ENCODE results near the gene IFNA21. TPM values are rescaled to one million over a fixed set of nuclear protein-coding genes. Genes with fewer than 3 reads are reported as not detected.

IFNA21 gene
- total and polyA plus RNA-seq, 4 donors, result not detected

DNA sequence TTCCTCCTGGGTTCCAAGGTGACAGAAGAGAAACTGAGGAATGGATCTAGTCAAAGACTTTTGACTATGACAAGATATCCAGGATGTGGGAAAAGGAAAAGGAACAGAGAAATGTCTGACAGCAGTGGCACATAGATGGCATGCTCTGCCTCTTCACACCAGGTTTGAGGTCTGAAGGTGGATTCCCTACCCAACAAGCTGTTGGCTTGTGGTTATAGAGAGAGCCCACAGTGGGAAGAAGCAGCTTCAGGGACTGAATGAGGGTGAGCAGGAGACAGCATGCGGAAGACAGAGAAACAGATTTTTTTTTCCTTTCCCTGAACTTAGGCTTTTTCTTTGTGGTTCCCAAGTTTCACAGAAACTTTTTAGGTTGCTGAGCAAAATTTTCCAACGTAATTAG lies 45.4 kb downstream of the IFNA21 start:
- WGBS, result 84% methylated on average over 2 of the region's 2 CpGs
- Histone ChIP-seq H3K4me3 (ENCODE audit: low read depth in 1 of 3, low read length in 3 of 3) (no peak overlapping the region), H3K36me3 (ENCODE audit: control insufficient read depth in 4 of 4, insufficient read depth in 3 of 4, low read depth in 1 of 4, low read length in 3 of 4) (no peaks in the 10 kb centered on the region), H3K9me3 (ENCODE audit: control insufficient read depth in 4 of 4, low read length in 3 of 4) (no peaks in the 10 kb centered on the region), H3K4me1 (ENCODE audit: control insufficient read depth in 4 of 4, insufficient read depth in 4 of 4, low read length in 3 of 4) (no peaks in the 10 kb centered on the region), H3K9ac (ENCODE audit: low read depth in 1 of 2, low read length in 2 of 2) (no peak overlapping the region), H3K27ac (ENCODE audit: low read depth in 1 of 2, low read length in 2 of 2) (no peak overlapping the region), H3K27me3 (ENCODE audit: control insufficient read depth in 4 of 4, insufficient read depth in 4 of 4, low read length in 3 of 4) (no peaks in the 10 kb centered on the region)
- no peak for DNase-seq (ENCODE audit: low spot score)
- TF ChIP-seq CTCF (IDR thresholded peaks at IDR 0.05; ENCODE audit: low read depth, low read length, missing input control), result no peak
- TF ChIP-seq HNF4G (IDR thresholded peaks at IDR 0.05), result no peak
- no peak for TF ChIP-seq EGR1 (IDR thresholded peaks at IDR 0.05; ENCODE audit: low read depth in 2 of 2)
- TF ChIP-seq, protein P1, sequence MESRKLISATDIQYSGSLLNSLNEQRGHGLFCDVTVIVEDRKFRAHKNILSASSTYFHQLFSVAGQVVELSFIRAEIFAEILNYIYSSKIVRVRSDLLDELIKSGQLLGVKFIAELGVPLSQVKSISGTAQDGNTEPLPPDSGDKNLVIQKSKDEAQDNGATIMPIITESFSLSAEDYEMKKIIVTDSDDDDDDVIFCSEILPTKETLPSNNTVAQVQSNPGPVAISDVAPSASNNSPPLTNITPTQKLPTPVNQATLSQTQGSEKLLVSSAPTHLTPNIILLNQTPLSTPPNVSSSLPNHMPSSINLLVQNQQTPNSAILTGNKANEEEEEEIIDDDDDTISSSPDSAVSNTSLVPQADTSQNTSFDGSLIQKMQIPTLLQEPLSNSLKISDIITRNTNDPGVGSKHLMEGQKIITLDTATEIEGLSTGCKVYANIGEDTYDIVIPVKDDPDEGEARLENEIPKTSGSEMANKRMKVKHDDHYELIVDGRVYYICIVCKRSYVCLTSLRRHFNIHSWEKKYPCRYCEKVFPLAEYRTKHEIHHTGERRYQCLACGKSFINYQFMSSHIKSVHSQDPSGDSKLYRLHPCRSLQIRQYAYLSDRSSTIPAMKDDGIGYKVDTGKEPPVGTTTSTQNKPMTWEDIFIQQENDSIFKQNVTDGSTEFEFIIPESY (IDR thresholded peaks at IDR 0.05), result no peak
- no peak for TF ChIP-seq TAF1 (conservative IDR thresholded peaks at IDR 0.05)
- no peak for TF ChIP-seq ATF3 (IDR thresholded peaks at IDR 0.05)
- TF ChIP-seq RAD21 (IDR thresholded peaks at IDR 0.05), result no peak
- no peak for TF ChIP-seq FOXA2 (IDR thresholded peaks at IDR 0.05)

- Histone ChIP-seq H3K9me3 (ENCODE audit: control insufficient read depth in 4 of 4, low read length in 3 of 4) (no peaks in the 10 kb centered on the region), H3K27ac (ENCODE audit: low read depth in 1 of 2, low read length in 2 of 2) (no peak overlapping the region), H3K36me3 (ENCODE audit: control insufficient read depth in 4 of 4, insufficient read depth in 3 of 4, low read depth in 1 of 4, low read length in 3 of 4) (no peaks in the 10 kb centered on the region), H3K4me3 (ENCODE audit: low read depth in 1 of 3, low read length in 3 of 3) (no peak overlapping the region), H3K4me1 (ENCODE audit: control insufficient read depth in 4 of 4, insufficient read depth in 4 of 4, low read length in 3 of 4) (no peaks in the 10 kb centered on the region), H3K9ac (ENCODE audit: low read depth in 1 of 2, low read length in 2 of 2) (no peak overlapping the region), H3K27me3 (ENCODE audit: control insufficient read depth in 4 of 4, insufficient read depth in 4 of 4, low read length in 3 of 4) (no peaks in the 10 kb centered on the region)
- TF ChIP-seq HNF4G (IDR thresholded peaks at IDR 0.05), result no peak
- TF ChIP-seq CTCF (IDR thresholded peaks at IDR 0.05; ENCODE audit: low read depth, low read length, missing input control), result no peak
- TF ChIP-seq GABPA (IDR thresholded peaks at IDR 0.05 in 1 of 2, conservative IDR thresholded peaks at IDR 0.05 in 1 of 2), result no peak
- no peak for TF ChIP-seq FOXA1 (IDR thresholded peaks at IDR 0.05)
- TF ChIP-seq YY1 (IDR thresholded peaks at IDR 0.05), result no peak
- TF ChIP-seq RAD21 (IDR thresholded peaks at IDR 0.05), result no peak
- no peak for TF ChIP-seq FOXA2 (IDR thresholded peaks at IDR 0.05)
- no peak for TF ChIP-seq REST (IDR thresholded peaks at IDR 0.05)
- TF ChIP-seq ATF3 (IDR thresholded peaks at IDR 0.05), result no peak
- TF ChIP-seq, protein P1 (IDR thresholded peaks at IDR 0.05), result no peak
- TF ChIP-seq, protein P2, sequence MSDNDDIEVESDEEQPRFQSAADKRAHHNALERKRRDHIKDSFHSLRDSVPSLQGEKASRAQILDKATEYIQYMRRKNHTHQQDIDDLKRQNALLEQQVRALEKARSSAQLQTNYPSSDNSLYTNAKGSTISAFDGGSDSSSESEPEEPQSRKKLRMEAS (IDR thresholded peaks at IDR 0.05), result no peak
- 69% methylated on average over 7 of the region's 7 CpGs for WGBS
- DNase-seq (ENCODE audit: low spot score), result no peak
Measured at GRCh38 chr9:21119093-21119770, 47.2 kb downstream of the IFNA21 start.
